Posterior vena cava (tissue), 2 donors: ENCODE results near the gene PDZRN3. TPM values are rescaled to one million over a fixed set of nuclear protein-coding genes. Genes with fewer than 3 reads are reported as not detected.
A peak's percentile ranks its signal among the peaks of the same experiment; 100 is the strongest.

ENCODE experiments used
- DNase-seq: peaks from one replicate; pipeline ENCODE4 v3.0.0-alpha.2; 2020; ENCODE audit warnings: low spot score
- intact Hi-C, 2 donors: fragments of 100-400 bp; cut with DNase I; formaldehyde crosslinking; loops; one replicate each; pipeline versions ENCODE4 v1.14.1 to v1.14.2; 2022 to 2023
- total RNA-seq, 2 donors: library from RNA; stranded (reverse); fragmentation: NEBNext Ultra II Directional; extraction: Animal tissue kit (Norgen Biotek cat#: 25700); gene quantifications; one replicate each; pipeline ENCODE4 v1.2.1, GENCODE V29; 2021
- donor health status: DM: yes; HTN: yes; CAD: no.
- donor health status: DM: yes; HTN: yes; CAD: no.

The PDZRN3 gene
- total RNA-seq, 2 donors from 2014 or later = 59.5 to 71.9 TPM

GRCh38 chr3:73540969-73541740 lies 83.6 kb downstream of the PDZRN3 start:
- intact Hi-C loops = no loop called here
- no peak for DNase-seq

GRCh38 chr3:73538486-73538885 lies 86.3 kb downstream of the PDZRN3 start:
- intact Hi-C loops = no loop called here
- no peak for DNase-seq

- no peak for DNase-seq
- intact Hi-C loops = no loop called here
Measured at GRCh38 chr3:73536952-73537351, 87.8 kb downstream of the PDZRN3 start.

GRCh38 chr3:73536336-73536895 lies 88.3 kb downstream of the PDZRN3 start:
- no peak for DNase-seq
- intact Hi-C loops = no loop called here

GRCh38 chr3:73535931-73536330 lies 88.8 kb downstream of the PDZRN3 start:
- intact Hi-C loops = no loop called here

GRCh38 chr3:73535137-73535536 lies 89.6 kb downstream of the PDZRN3 start:
- intact Hi-C loops = no loop called here
- DNase-seq = no peak

More at GRCh38 chr3:73535931-73536330, 88.8 kb downstream of the PDZRN3 start:
- DNase-seq = no peak

- DNase-seq = no peak
- intact Hi-C loops = no loop called here
Measured at GRCh38 chr3:73530022-73530396, 94.7 kb downstream of the PDZRN3 start.

- intact Hi-C loops = no loop called here
- DNase-seq = no peak
Measured at GRCh38 chr3:73529308-73530021, 95.3 kb downstream of the PDZRN3 start.

GRCh38 chr3:73525591-73525990 lies 99.2 kb downstream of the PDZRN3 start:
- no peak for DNase-seq
- intact Hi-C loops = no loop called here

GRCh38 chr3:73523661-73524060 lies 101.1 kb downstream of the PDZRN3 start:
- intact Hi-C loops = no loop called here
- no peak for DNase-seq

- intact Hi-C loops = no loop called here
- DNase-seq = no peak
Measured at GRCh38 chr3:73521734-73522336, 102.9 kb downstream of the PDZRN3 start.

- intact Hi-C loops = no loop called here
- DNase-seq = peak; percentile 83
Measured at GRCh38 chr3:73520931-73521461, 103.7 kb downstream of the PDZRN3 start.

GRCh38 chr3:73516631-73517030 lies 108.1 kb downstream of the PDZRN3 start:
- intact Hi-C loops = loop anchor here in 1 of 2 donors (5.0 kb wide), 1 partner anchor 106 kb away; the partner anchor contains the start of gene PDZRN3
- no peak for DNase-seq

GRCh38 chr3:73513260-73513659 lies 111.5 kb downstream of the PDZRN3 start:
- no peak for DNase-seq
- intact Hi-C loops = no loop called here

- intact Hi-C loops = loop anchor here in 1 of 2 donors (2.0 kb wide), 1 partner anchor 109 kb away; no protein-coding TSS in a partner anchor
- no peak for DNase-seq
Measured at GRCh38 chr3:73511571-73512525, 112.9 kb downstream of the PDZRN3 start.

- no peak for DNase-seq
- intact Hi-C loops = loop anchor here in 1 of 2 donors (2.0 kb wide), 1 partner anchor 110 kb away; no protein-coding TSS in a partner anchor
Measured at GRCh38 chr3:73510784-73511183, 114.0 kb downstream of the PDZRN3 start.

- intact Hi-C loops = loop anchor here in 1 of 2 donors (2.0 kb wide), 1 partner anchor 110 kb away; no protein-coding TSS in a partner anchor
- DNase-seq = no peak
Measured at GRCh38 chr3:73510334-73510733, 114.4 kb downstream of the PDZRN3 start.

- intact Hi-C loops = loop anchor here (2.0 to 10.0 kb wide), 3 partner anchors 111 to 337 kb away; no protein-coding TSS in a partner anchor
- DNase-seq = no peak
Measured at GRCh38 chr3:73509816-73510215, 114.9 kb downstream of the PDZRN3 start.
